Measurements from ENCODE around the gene XCR1.

Gene XCR1

DNA sequence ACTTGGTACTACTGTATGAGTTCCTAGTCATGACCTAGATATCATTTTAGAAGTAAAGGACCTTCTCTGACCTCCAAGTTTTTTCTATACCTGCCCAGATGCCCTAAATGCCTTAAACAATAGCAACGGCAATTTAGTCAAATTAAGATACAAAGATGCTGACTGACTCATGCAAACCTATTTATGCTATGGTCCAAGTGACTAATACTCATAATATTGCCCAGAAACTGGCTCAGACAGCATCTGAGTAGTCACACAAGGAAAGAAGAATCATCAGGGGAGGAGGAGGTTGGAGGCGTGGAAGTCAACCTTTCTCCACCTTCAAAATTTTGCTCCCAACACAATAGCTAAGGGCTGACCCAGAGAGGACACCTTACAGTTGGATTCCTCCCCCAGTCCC lies 38.5 kb downstream of the XCR1 start:
- H3F3A ChIP-seq (ENCODE audit: insufficient read depth): no peaks in the 10 kb centered on the region
- no peak overlapping the region for H3K4me3 ChIP-seq (ENCODE audit: insufficient read depth, low read length, poor library complexity, severe bottlenecking)
- H3K27ac ChIP-seq (ENCODE audit: low read depth, low read length): no peak overlapping the region
- no peaks in the 10 kb centered on the region for H3K9me2 ChIP-seq (replicated peaks; ENCODE audit: insufficient read depth, low read length)
- H3K79me2 ChIP-seq (ENCODE audit: insufficient read depth, low read length): peaks cover 59% of the 10 kb centered on the region
- H3K9ac ChIP-seq (ENCODE audit: low read length): no peak overlapping the region
- no peak overlapping the region for H3K4me2 ChIP-seq (ENCODE audit: low read depth, low read length, poor library complexity, severe bottlenecking)
- no peak overlapping the region for H2AFZ ChIP-seq (ENCODE audit: low read depth, low read length, severe bottlenecking)
- H3K36me3 ChIP-seq (ENCODE audit: low read length): no peaks in the 10 kb centered on the region
- no peaks in the 10 kb centered on the region for H3K27me3 ChIP-seq (ENCODE audit: low read length)
- no peaks in the 10 kb centered on the region for H3K9me3 ChIP-seq (ENCODE audit: insufficient read depth, low read length)
- H4K20me1 ChIP-seq (ENCODE audit: low read depth, low read length): no peaks in the 10 kb centered on the region
- no peak for TF ChIP-seq CTCF (IDR thresholded peaks at IDR 0.05; ENCODE audit: insufficient read depth, low read length, poor library complexity, severe bottlenecking)
- TF ChIP-seq EZH2phosphoT487 (conservative IDR thresholded peaks at IDR 0.05; ENCODE audit: low read length): no peak

DNA sequence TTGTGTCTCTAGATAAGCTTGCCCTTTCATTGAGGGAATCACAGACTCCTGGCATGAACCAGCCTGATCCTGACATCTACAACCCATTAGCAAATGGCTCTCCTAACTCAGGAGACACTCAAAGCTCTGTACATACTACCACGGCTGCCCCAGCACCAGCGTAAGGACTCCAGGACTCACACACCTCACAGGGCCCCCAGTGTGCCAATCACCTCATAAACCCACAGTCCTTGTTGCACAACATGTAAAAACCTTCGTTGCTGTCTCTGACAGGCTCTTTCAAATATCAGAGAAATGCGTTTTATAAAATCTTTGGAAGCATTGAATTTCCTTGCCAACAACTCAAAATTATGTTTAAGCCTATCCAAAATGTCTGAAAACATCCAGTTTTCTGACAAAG lies 38.9 kb downstream of the XCR1 start:
- H3K27ac ChIP-seq (ENCODE audit: low read depth, low read length): no peak overlapping the region
- no peaks in the 10 kb centered on the region for H3K36me3 ChIP-seq (ENCODE audit: low read length)

GRCh38 chr3:45987368-45988291 lies 39.7 kb downstream of the XCR1 start:
- no peak for TF ChIP-seq EZH2phosphoT487 (conservative IDR thresholded peaks at IDR 0.05; ENCODE audit: low read length)
- TF ChIP-seq CTCF (IDR thresholded peaks at IDR 0.05; ENCODE audit: insufficient read depth, low read length, poor library complexity, severe bottlenecking): no peak
- Histone ChIP-seq H3K36me3 (ENCODE audit: low read length) (0 out of 2 replicates have a peak, but pooled peaks cover 2% of the 10 kb centered on the region), H3K4me2 (ENCODE audit: low read depth, low read length, poor library complexity, severe bottlenecking) (no peak overlapping the region)

More for the DNA sequence above, 38.9 kb downstream of the XCR1 start:
- no peaks in the 10 kb centered on the region for H3F3A ChIP-seq (ENCODE audit: insufficient read depth)
- peaks cover 55% of the 10 kb centered on the region for H3K79me2 ChIP-seq (ENCODE audit: insufficient read depth, low read length)
- H3K4me2 ChIP-seq (ENCODE audit: low read depth, low read length, poor library complexity, severe bottlenecking): no peak overlapping the region
- no peak overlapping the region for H2AFZ ChIP-seq (ENCODE audit: low read depth, low read length, severe bottlenecking)
- no peaks in the 10 kb centered on the region for H3K27me3 ChIP-seq (ENCODE audit: low read length)
- no peaks in the 10 kb centered on the region for H4K20me1 ChIP-seq (ENCODE audit: low read depth, low read length)
- no peaks in the 10 kb centered on the region for H3K9me3 ChIP-seq (ENCODE audit: insufficient read depth, low read length)
- H3K9me2 ChIP-seq (replicated peaks; ENCODE audit: insufficient read depth, low read length): no peaks in the 10 kb centered on the region
- no peak overlapping the region for H3K9ac ChIP-seq (ENCODE audit: low read length)
- TF ChIP-seq EZH2phosphoT487 (conservative IDR thresholded peaks at IDR 0.05; ENCODE audit: low read length) (no peak), CTCF (IDR thresholded peaks at IDR 0.05; ENCODE audit: insufficient read depth, low read length, poor library complexity, severe bottlenecking) (no peak)
- no peak overlapping the region for H3K4me3 ChIP-seq (ENCODE audit: insufficient read depth, low read length, poor library complexity, severe bottlenecking)

More at GRCh38 chr3:45987368-45988291, 39.7 kb downstream of the XCR1 start:
- Histone ChIP-seq H3K27ac (ENCODE audit: low read depth, low read length) (no peak overlapping the region), H4K20me1 (ENCODE audit: low read depth, low read length) (no peaks in the 10 kb centered on the region), H2AFZ (ENCODE audit: low read depth, low read length, severe bottlenecking) (no peak overlapping the region), H3K4me3 (ENCODE audit: insufficient read depth, low read length, poor library complexity, severe bottlenecking) (no peak overlapping the region), H3K9me2 (replicated peaks; ENCODE audit: insufficient read depth, low read length) (no peaks in the 10 kb centered on the region), H3K27me3 (ENCODE audit: low read length) (no peaks in the 10 kb centered on the region), H3K79me2 (ENCODE audit: insufficient read depth, low read length) (peaks cover 48% of the 10 kb centered on the region), H3K9me3 (ENCODE audit: insufficient read depth, low read length) (no peaks in the 10 kb centered on the region), H3K9ac (ENCODE audit: low read length) (no peak overlapping the region), H3F3A (ENCODE audit: insufficient read depth) (no peaks in the 10 kb centered on the region)

All from SU-DHL-6 (cell line).